Progenitor cell of endocrine pancreas (in vitro differentiated cells): ENCODE measurements around the gene SLC35F3. TPM values are rescaled to one million over a fixed set of nuclear protein-coding genes. Genes with fewer than 3 reads are reported as not detected.

Experiments
- DNase-seq: peaks from one replicate; pipeline ENCODE4 v3.0.0; 2021; ENCODE audit warnings: low spot score; ENCODE audit not compliant: unreplicated experiment
- H3K27ac Mint-ChIP-seq: 2 replicates; pipeline ENCODE4 v1.8.0; 2021; ENCODE audit warnings: mild to moderate bottlenecking, moderate library complexity, mixed read lengths
- H3K27me3 Mint-ChIP-seq: 2 replicates; pipeline ENCODE4 v1.8.0; 2021; ENCODE audit warnings: mixed read lengths
- H3K36me3 Mint-ChIP-seq: 2 replicates; pipeline ENCODE4 v1.8.0; 2022; ENCODE audit warnings: mixed read lengths; ENCODE audit not compliant: insufficient read depth
- H3K4me1 Mint-ChIP-seq: 2 replicates; pipeline ENCODE4 v1.8.0; 2021; ENCODE audit warnings: low read depth, mixed read lengths
- H3K4me3 Mint-ChIP-seq: 2 replicates; pipeline ENCODE4 v1.8.0; 2021; ENCODE audit warnings: low read depth, mild to moderate bottlenecking, moderate library complexity, mixed read lengths
- H3K9me3 Mint-ChIP-seq: 2 replicates; pipeline ENCODE4 v1.8.0; 2021; ENCODE audit warnings: low read depth, mixed read lengths
- total RNA-seq: library from RNA; stranded (reverse); gene quantifications from 2 replicates; pipeline ENCODE4 v1.2.1, GENCODE V29; 2021
- TF ChIP-seq, protein P1 (sequence below): fragments of 200-600 bp; sonication (generic); IDR thresholded peaks from one replicate; pipeline ENCODE4 v1.5.0; 2021; ENCODE audit warnings: antibody characterized with exemption, mild to moderate bottlenecking; ENCODE audit not compliant: unreplicated experiment

The SLC35F3 gene
- total RNA-seq, 1 donor from 2014 or later = 0.74 TPM

DNA sequence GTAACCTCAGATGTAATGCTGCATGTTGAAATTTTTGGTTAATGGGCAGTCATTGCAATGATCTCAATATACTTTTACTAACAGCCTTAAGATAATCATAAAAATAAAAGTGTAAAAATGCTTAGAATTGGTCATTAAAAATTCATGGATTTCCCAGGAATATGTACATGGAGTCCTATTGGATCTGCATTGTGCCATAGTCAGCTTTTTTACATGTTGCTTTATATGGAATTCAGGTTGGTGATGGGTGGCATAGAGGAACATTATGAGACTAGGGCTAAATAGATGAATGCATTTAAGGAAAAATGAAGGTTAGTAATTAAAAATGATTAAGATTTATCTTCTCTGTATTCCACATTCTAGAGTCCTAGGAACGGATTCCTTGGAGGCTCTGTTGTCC lies 103.2 kb downstream of the SLC35F3 start:
- TF ChIP-seq, protein P1, sequence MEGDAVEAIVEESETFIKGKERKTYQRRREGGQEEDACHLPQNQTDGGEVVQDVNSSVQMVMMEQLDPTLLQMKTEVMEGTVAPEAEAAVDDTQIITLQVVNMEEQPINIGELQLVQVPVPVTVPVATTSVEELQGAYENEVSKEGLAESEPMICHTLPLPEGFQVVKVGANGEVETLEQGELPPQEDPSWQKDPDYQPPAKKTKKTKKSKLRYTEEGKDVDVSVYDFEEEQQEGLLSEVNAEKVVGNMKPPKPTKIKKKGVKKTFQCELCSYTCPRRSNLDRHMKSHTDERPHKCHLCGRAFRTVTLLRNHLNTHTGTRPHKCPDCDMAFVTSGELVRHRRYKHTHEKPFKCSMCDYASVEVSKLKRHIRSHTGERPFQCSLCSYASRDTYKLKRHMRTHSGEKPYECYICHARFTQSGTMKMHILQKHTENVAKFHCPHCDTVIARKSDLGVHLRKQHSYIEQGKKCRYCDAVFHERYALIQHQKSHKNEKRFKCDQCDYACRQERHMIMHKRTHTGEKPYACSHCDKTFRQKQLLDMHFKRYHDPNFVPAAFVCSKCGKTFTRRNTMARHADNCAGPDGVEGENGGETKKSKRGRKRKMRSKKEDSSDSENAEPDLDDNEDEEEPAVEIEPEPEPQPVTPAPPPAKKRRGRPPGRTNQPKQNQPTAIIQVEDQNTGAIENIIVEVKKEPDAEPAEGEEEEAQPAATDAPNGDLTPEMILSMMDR = no peak
- H3K36me3 Mint-ChIP-seq = no peaks in the 10 kb centered on the region
- DNase-seq = no peak
- H3K4me1 Mint-ChIP-seq = peaks cover 8% of the 10 kb centered on the region
- H3K27me3 Mint-ChIP-seq = peaks cover 3% of the 10 kb centered on the region
- no peak overlapping the region for H3K27ac Mint-ChIP-seq
- H3K4me3 Mint-ChIP-seq = no peak overlapping the region
- peaks cover 10% of the 10 kb centered on the region for H3K9me3 Mint-ChIP-seq

- peaks cover 3% of the 10 kb centered on the region for H3K27me3 Mint-ChIP-seq
- TF ChIP-seq, protein P1 = no peak
- DNase-seq = no peak
- no peaks in the 10 kb centered on the region for H3K36me3 Mint-ChIP-seq
- no peak overlapping the region for H3K4me3 Mint-ChIP-seq
- H3K4me1 Mint-ChIP-seq = peaks cover 8% of the 10 kb centered on the region
- H3K9me3 Mint-ChIP-seq = peaks cover 10% of the 10 kb centered on the region
- no peak overlapping the region for H3K27ac Mint-ChIP-seq
These were observed 104.1 kb downstream of the SLC35F3 start for GRCh38 chr1:234008591-234008990.

DNA sequence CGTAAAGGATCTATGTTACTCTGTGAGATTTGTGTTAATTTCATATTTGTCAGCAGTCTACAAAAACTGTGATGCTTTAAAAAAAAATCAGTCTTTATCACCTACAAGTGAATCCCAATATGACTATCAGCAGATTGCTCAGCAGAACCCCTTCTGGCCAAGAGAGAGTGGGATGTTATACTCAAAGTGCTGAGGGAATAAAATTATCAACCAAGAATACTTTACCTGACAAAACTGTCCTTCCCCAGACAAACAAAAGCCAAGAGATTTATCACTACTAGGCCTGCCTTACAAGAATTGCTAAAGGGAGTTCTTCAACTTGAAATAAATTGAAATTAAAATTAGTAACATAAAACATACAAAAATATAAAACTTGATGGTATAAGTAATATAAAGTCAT lies 105.2 kb downstream of the SLC35F3 start:
- peaks cover 10% of the 10 kb centered on the region for H3K9me3 Mint-ChIP-seq
- TF ChIP-seq, protein P1 = no peak
- no peaks in the 10 kb centered on the region for H3K36me3 Mint-ChIP-seq
- peaks cover 3% of the 10 kb centered on the region for H3K27me3 Mint-ChIP-seq
- no peak for DNase-seq
- H3K4me3 Mint-ChIP-seq = no peak overlapping the region
- no peak overlapping the region for H3K27ac Mint-ChIP-seq
- H3K4me1 Mint-ChIP-seq = peaks cover 8% of the 10 kb centered on the region

DNA sequence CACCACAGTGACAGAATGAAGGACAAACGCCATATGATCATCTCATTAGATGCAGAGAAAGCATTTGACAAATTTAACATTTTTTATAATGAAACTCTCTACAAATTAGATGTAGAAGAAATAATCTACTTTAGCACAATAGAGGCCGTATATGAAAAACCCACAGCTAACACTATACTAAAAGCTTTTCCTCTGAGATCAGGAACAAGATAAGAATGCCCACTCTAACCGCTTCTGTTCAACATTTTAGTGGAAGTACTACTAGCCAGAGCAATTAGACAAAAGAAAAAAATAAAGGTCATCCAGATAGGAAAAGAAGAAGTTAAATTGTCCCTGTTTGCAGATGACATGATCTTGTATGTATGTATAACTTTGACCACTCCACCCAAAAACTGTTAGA lies 109.7 kb downstream of the SLC35F3 start:
- Mint-ChIP-seq H3K4me1 (peaks cover 4% of the 10 kb centered on the region), H3K27ac (no peak overlapping the region), H3K27me3 (no peaks in the 10 kb centered on the region), H3K4me3 (no peak overlapping the region), H3K9me3 (peaks cover 12% of the 10 kb centered on the region), H3K36me3 (no peaks in the 10 kb centered on the region)
- TF ChIP-seq, protein P1 = no peak
- no peak for DNase-seq

DNA sequence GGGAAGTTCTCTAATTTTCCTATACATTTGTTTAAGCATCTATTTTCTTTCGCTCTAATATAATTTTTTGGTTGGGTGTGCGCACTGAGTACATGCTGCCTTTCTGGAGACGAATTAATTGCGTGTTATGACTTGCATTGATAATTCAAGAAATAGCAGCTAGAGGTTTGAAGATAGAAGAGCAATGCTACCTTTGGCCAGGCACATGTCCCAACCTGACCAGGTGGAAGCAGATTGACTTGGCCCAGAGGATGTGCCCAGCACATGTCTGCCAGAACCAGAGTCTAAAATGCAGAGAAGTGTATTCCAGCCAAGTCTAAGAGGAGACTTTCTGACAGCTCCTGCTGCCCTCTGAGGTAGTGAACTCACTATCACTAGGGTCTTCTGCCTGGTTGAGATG lies 114.3 kb downstream of the SLC35F3 start:
- no peak for DNase-seq
- Mint-ChIP-seq H3K27ac (no peak overlapping the region), H3K9me3 (peaks cover 5% of the 10 kb centered on the region), H3K4me3 (no peak overlapping the region), H3K4me1 (no peaks in the 10 kb centered on the region), H3K27me3 (peaks cover 2% of the 10 kb centered on the region), H3K36me3 (no peaks in the 10 kb centered on the region)
- TF ChIP-seq, protein P1 = no peak
